ENCODE results near the gene CHCHD3.

GRCh38 chr7:132742189-132742612 is 339.7 kb downstream of the CHCHD3 start:
- TF ChIP-seq CTCF (IDR thresholded peaks at IDR 0.05; ENCODE audit: low read depth, low read length), result no peak
- TF ChIP-seq EZH2phosphoT487 (IDR thresholded peaks at IDR 0.05; ENCODE audit: low read depth), result no peak
